Dermis lymphatic vessel endothelial cell (primary cell): ENCODE results near the gene SP9. TPM values are rescaled to one million over a fixed set of nuclear protein-coding genes. Genes with fewer than 3 reads are reported as not detected.

Experiments used
- total RNA-seq: library from RNA; depleted of rRNA; stranded (reverse); fragments of >200 nt; gene quantifications from 2 replicates; pipeline ENCODE4 v1.2.1, GENCODE V29; 2014

SP9 gene
- total RNA-seq = not detected in 2 replicates

DNA sequence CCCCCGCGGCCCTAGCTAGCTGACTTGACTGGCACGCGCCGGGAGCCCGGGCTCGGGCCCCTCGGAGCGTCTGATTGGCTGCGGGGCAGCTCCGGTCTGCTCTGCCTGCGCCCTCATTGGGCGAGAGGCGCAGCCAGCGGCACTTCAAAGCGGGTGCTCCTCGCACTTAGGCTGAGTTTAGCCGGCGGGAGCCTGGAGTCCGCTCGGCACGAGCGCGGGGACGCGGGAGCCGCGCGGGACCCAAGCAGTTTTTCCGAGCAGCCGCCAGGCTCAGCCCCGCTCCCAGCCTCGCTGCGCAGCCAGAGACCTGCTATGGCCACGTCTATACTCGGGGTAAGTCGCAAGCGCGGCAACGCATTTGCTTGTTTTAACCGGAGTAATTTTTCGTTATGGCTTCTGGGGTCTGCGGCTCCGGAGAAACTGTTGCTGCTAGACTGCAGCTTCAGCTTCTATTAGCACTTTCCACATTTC is at the start of gene SP9:
TSS of gene SP9 (plus strand) at position 174 of the 471 bp plus-strand sequence. CDS start at position 313, 139 bp downstream.

Other genes with a start within 250 kb of the SP9 start
- 53.5 and 98.6 TPM in 2 replicates for gene OLA1, start 86.4 kb upstream of the SP9 start, total RNA-seq
- gene SCRN3, start 60.8 kb downstream of the SP9 start, total RNA-seq = 14.8 and 18.3 TPM in 2 replicates
- 1.1 and 1.5 TPM in 2 replicates for gene GPR155, start 152.1 kb downstream of the SP9 start, total RNA-seq